ENCODE data around the gene ZFYVE1. TPM values are rescaled to one million over a fixed set of nuclear protein-coding genes. Genes with fewer than 3 reads are reported as not detected.

ZFYVE1 gene, protein sequence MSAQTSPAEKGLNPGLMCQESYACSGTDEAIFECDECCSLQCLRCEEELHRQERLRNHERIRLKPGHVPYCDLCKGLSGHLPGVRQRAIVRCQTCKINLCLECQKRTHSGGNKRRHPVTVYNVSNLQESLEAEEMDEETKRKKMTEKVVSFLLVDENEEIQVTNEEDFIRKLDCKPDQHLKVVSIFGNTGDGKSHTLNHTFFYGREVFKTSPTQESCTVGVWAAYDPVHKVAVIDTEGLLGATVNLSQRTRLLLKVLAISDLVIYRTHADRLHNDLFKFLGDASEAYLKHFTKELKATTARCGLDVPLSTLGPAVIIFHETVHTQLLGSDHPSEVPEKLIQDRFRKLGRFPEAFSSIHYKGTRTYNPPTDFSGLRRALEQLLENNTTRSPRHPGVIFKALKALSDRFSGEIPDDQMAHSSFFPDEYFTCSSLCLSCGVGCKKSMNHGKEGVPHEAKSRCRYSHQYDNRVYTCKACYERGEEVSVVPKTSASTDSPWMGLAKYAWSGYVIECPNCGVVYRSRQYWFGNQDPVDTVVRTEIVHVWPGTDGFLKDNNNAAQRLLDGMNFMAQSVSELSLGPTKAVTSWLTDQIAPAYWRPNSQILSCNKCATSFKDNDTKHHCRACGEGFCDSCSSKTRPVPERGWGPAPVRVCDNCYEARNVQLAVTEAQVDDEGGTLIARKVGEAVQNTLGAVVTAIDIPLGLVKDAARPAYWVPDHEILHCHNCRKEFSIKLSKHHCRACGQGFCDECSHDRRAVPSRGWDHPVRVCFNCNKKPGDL
- total RNA-seq (13.6 and 15.3 TPM in 2 replicates), polyA plus RNA-seq (15.3 and 17.3 TPM in 2 replicates)

DNA sequence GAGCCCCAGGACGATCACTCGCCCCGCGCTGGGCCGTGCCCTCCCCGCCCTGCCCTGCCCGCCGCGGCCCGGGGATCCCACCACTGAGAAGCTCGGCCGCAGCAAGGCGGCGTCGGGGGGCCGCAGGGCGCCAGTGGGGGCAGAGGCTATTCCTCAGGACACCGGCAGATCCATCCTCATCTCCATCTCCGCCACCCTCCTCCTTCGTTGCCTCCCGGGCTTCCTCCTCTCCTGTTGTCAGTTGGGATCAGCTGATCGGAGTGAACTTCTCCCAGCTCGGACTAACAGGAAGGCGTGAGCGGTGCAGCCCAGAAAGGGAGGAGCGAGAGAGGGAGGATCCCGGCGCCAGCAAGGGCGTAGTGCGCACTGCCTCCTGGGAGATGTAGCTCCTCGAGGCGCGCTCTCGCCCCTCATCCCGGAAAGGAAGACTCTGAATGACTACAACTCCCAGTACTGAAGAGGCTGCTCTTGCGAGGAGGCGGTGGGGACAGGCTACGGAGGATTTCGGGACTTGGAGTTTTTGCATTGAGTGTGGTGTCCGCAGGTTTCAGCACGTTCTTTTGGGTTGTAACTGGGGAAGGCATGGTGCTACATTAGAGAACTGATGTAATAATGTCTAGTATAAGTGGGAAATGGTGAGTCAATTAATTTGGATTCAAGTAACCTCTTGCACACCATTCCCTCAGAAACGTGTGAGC is at the start of gene ZFYVE1:
ZFYVE1 (minus strand) TSS at position 262 of the 698 bp plus-strand sequence. CDS start 2,598 bp downstream, outside the sequence.
- Histone ChIP-seq H3K4me1 (ENCODE audit: insufficient read depth) (peaks cover 9% of the 10 kb centered on the region), H3K9me3 (ENCODE audit: low read depth) (no peaks in the 10 kb centered on the region), H3K9me2 (replicated peaks; ENCODE audit: insufficient read depth) (no peaks in the 10 kb centered on the region), H3K27ac (peak within 1 kb of the TSS; percentile 76), H3K79me2 (peaks cover 42% of the 10 kb centered on the region), H2AFZ (peak within 1 kb of the TSS; percentile 65), H3K27me3 (no peaks in the 10 kb centered on the region), H4K20me1 (ENCODE audit: insufficient read depth, poor library complexity, severe bottlenecking) (peaks cover 7% of the 10 kb centered on the region), H3K4me3 (peak within 1 kb of the TSS; percentile 50), H3K4me2 (peak within 1 kb of the TSS; percentile 94), H3K36me3 (replicated peaks; ENCODE audit: insufficient read depth, low read depth) (no peaks in the 10 kb centered on the region)
- TF ChIP-seq, protein P1, sequence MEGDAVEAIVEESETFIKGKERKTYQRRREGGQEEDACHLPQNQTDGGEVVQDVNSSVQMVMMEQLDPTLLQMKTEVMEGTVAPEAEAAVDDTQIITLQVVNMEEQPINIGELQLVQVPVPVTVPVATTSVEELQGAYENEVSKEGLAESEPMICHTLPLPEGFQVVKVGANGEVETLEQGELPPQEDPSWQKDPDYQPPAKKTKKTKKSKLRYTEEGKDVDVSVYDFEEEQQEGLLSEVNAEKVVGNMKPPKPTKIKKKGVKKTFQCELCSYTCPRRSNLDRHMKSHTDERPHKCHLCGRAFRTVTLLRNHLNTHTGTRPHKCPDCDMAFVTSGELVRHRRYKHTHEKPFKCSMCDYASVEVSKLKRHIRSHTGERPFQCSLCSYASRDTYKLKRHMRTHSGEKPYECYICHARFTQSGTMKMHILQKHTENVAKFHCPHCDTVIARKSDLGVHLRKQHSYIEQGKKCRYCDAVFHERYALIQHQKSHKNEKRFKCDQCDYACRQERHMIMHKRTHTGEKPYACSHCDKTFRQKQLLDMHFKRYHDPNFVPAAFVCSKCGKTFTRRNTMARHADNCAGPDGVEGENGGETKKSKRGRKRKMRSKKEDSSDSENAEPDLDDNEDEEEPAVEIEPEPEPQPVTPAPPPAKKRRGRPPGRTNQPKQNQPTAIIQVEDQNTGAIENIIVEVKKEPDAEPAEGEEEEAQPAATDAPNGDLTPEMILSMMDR (IDR thresholded peaks at IDR 0.05; ENCODE audit: poor library complexity), result no peak
- TF ChIP-seq EZH2 (IDR thresholded peaks at IDR 0.05; ENCODE audit: borderline replicate concordance) (no peak), EZH2phosphoT487 (IDR thresholded peaks at IDR 0.05; ENCODE audit: low read depth, severe bottlenecking, unreplicated experiment) (no peak)
- 1% methylated on average over 32 of the region's 42 CpGs for WGBS (ENCODE audit: low lambda C conversion rate, missing lambda C conversion rate)
- DNase-seq (ENCODE audit: low spot score), result peak; percentile 98

DNA sequence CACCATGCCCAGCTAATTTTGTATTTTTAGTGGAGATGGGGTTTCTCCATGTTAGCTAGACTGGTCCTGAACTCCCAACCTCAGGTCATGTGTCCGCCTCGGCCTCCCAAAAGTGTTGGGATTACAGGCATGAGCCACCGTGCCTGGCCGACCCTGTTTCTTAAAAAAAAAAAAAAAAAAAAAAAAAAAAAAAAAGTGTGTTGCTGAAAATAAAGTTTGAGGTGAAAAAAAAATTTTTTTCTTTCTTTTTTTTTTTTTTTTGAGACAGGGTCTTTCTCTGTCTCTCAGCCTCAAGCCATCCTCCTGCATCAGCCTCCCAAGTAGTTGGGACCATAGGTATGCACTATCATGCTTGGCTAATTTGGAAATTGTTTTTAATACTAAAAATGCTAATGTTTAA is 42.7 kb upstream of the ZFYVE1 start:
- no peaks in the 10 kb centered on the region for H3K27me3 ChIP-seq
- no peak overlapping the region for H2AFZ ChIP-seq
- no peak overlapping the region for H3K27ac ChIP-seq
- peaks cover 91% of the 10 kb centered on the region for H4K20me1 ChIP-seq (ENCODE audit: insufficient read depth, poor library complexity, severe bottlenecking)
- no peak for TF ChIP-seq EZH2phosphoT487 (IDR thresholded peaks at IDR 0.05; ENCODE audit: low read depth, severe bottlenecking, unreplicated experiment)
- TF ChIP-seq, protein P1 (IDR thresholded peaks at IDR 0.05; ENCODE audit: poor library complexity), result no peak
- no peak for TF ChIP-seq EZH2 (IDR thresholded peaks at IDR 0.05; ENCODE audit: borderline replicate concordance)
- H3K4me1 ChIP-seq (ENCODE audit: insufficient read depth), result no peaks in the 10 kb centered on the region
- H3K9me2 ChIP-seq (replicated peaks; ENCODE audit: insufficient read depth), result no peaks in the 10 kb centered on the region
- no peak for DNase-seq (ENCODE audit: low spot score)
- WGBS (ENCODE audit: low lambda C conversion rate, missing lambda C conversion rate), result 100% methylated on average over 4 of the region's 4 CpGs
- H3K9me3 ChIP-seq (ENCODE audit: low read depth), result no peaks in the 10 kb centered on the region
- H3K4me2 ChIP-seq, result no peak overlapping the region
- H3K4me3 ChIP-seq, result no peak overlapping the region
- peaks cover 100% of the 10 kb centered on the region for H3K79me2 ChIP-seq
- H3K36me3 ChIP-seq (replicated peaks; ENCODE audit: insufficient read depth, low read depth), result peaks cover 4% of the 10 kb centered on the region

DNA sequence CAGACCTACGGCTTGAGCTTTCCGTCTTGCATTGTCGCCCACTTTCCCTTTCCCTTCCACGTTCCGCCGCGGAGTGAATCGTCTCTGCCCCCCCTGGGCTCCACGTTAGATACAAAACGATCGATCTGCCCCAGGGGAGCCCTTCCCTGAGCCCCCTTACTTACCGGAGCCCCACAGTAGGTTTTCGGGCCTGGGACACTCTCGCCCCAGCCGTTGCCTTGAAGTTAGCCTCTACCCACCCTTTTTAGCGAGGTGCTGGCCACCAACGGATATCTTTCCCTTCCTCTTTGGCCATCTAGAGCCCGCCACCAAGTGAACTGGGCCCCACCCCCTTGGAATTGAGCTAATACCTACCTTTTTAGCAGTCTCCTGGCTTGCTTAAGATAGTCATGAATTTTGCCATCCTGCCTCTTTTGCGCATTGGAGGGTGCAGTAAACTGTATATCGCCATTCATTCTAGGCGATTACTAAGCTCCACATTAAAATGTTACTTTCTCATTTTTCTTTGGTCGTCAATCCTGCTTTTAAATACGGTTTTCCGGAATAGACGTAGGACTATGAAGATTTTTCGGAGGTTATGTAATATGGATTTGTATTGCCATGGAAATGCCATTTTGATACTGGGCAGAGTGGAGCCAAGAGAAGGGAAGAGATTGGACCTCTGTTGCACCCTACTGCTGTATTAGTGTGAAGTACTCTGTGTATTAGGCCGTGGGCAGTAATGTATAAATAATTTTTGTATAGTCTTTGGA is 32.2 kb upstream of the ZFYVE1 start:
- no peaks in the 10 kb centered on the region for H3K27me3 ChIP-seq
- 1% methylated on average over 27 of the region's 27 CpGs for WGBS (ENCODE audit: low lambda C conversion rate, missing lambda C conversion rate)
- H3K36me3 ChIP-seq (replicated peaks; ENCODE audit: insufficient read depth, low read depth), result no peaks in the 10 kb centered on the region
- TF ChIP-seq EZH2phosphoT487 (IDR thresholded peaks at IDR 0.05; ENCODE audit: low read depth, severe bottlenecking, unreplicated experiment) (no peak), EZH2 (IDR thresholded peaks at IDR 0.05; ENCODE audit: borderline replicate concordance) (no peak)
- TF ChIP-seq, protein P1 (IDR thresholded peaks at IDR 0.05; ENCODE audit: poor library complexity), result no peak
- DNase-seq (ENCODE audit: low spot score), result peak; percentile 51
- H3K4me3 ChIP-seq, result peak overlapping the region; percentile 38
- H3K9me2 ChIP-seq (replicated peaks; ENCODE audit: insufficient read depth), result no peaks in the 10 kb centered on the region
- H4K20me1 ChIP-seq (ENCODE audit: insufficient read depth, poor library complexity, severe bottlenecking), result peaks cover 50% of the 10 kb centered on the region
- peaks cover 16% of the 10 kb centered on the region for H3K4me1 ChIP-seq (ENCODE audit: insufficient read depth)
- H2AFZ ChIP-seq, result peak overlapping the region; percentile 26
- H3K79me2 ChIP-seq, result peaks cover 53% of the 10 kb centered on the region
- peak overlapping the region; percentile 73 for H3K4me2 ChIP-seq
- peak overlapping the region; percentile 93 for H3K27ac ChIP-seq
- no peaks in the 10 kb centered on the region for H3K9me3 ChIP-seq (ENCODE audit: low read depth)
